HG03575 (cell line): ENCODE data around the gene C13orf42.
"Not testable (repeated sequence)": the region's sequence is repeated elsewhere in the genome, so short reads cannot be mapped to it uniquely, and the experiment has no call there.

ENCODE experiments used
- ATAC-seq: cut with Tn5 transposase; IDR thresholded peaks from one replicate; pipeline ENCODE4 v1.9.1; 2021; ENCODE audit not compliant: unreplicated experiment, insufficient number of reproducible peaks, low FRiP score; ENCODE audit errors: extremely low read depth

C13orf42 gene

GRCh38 chr13:51125495-51126226 is 14.6 kb upstream of the C13orf42 start:
- no peak for ATAC-seq

GRCh38 chr13:51122868-51123566 is 11.9 kb upstream of the C13orf42 start:
- ATAC-seq, result no peak

GRCh38 chr13:51120873-51121272 is 9.8 kb upstream of the C13orf42 start:
- ATAC-seq, result not testable (repeated sequence)

DNA sequence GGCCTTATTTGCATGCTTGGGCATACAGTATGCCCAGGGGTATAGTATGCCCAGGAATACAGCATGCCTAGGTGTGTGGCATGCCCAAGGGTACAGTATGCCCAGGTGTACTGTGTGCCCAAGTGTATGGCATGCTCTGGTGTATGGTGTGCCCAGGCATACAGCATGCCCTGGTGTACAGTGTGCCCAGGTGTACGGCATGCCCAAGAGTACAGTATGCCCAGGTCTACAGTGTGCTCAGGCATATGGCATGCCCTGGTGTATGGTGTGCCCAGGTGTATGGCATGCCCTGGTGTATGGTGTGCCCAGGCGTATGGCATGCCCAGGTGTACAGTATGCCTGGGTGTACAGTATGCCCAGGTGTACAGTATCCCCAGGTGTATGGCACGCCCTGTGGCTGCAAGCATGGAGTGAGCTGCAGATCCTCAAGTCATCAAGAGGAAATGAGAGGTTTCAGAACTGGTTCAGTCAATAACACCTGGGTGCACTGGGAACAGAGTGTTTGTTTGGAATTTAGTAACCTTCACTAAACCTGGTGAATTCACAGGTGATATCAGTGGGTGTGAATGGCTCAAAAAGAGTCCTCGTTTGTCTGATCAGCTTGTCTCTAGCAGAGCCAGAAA is 7.8 kb upstream of the C13orf42 start:
- ATAC-seq, result no peak

GRCh38 chr13:51113969-51114368 is 2.9 kb upstream of the C13orf42 start:
- no peak for ATAC-seq

- no peak for ATAC-seq
Measured at GRCh38 chr13:51113186-51113881, 2.3 kb upstream of the C13orf42 start.

DNA sequence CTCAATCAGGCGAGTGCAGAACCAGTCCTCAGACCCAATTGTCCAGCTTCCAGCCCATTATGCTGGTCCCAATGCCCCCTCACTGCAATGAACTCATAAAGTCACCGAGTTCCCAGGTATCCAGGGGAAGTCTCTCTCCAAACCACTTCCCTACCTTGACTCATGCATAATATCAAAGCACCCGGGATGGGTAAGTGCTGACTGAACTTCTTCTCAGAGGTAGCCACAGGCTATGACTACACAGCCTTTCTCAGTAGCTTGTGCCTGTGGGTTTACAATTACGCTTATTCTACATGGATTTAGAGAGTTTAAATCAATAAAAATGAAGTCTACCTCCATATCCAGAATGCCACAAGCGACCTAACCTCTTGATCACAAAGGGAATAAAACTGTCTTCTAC is 1.7 kb upstream of the C13orf42 start:
- ATAC-seq, result no peak

DNA sequence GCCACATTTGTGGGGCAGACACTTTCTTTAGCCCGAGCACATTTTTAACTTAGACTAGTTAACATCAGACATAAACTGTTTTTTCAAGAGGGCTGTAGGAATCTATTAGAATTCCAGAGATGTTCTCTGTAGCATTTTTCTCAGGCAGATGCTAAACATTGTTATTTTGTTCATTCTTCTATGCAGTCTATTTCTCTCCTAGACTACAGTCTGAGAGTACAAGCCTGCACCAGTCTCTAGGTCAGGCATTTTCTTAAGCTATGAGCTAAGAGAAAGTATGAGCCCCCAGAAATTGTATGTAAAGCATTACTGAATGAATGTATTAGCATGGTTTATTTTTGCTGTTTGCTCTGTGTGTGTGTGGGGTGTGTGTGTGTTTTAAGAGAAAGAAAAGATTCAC is 923 bp upstream of the C13orf42 start:
- no peak for ATAC-seq

GRCh38 chr13:51107996-51108395 is 3.1 kb downstream of the C13orf42 start:
- ATAC-seq, result no peak

DNA sequence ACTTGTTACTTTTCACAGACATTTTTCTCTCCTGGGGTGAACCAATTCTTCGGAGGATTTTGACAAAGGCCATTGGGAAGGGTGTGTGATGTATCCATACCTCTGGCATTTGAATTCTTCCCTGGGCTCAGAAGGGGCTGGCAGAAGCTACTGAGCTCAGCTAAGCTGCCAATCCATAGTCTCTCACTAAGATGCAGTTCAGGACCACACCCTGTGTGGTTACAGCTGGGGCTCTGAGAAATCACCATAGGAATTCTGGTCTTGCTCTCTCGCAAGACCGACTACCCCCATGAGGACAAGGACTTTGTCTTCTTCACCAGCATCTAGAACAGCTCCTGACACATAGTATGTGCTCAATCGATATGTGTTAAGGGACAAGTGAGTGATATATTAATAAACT is 6.0 kb downstream of the C13orf42 start:
- ATAC-seq, result no peak

DNA sequence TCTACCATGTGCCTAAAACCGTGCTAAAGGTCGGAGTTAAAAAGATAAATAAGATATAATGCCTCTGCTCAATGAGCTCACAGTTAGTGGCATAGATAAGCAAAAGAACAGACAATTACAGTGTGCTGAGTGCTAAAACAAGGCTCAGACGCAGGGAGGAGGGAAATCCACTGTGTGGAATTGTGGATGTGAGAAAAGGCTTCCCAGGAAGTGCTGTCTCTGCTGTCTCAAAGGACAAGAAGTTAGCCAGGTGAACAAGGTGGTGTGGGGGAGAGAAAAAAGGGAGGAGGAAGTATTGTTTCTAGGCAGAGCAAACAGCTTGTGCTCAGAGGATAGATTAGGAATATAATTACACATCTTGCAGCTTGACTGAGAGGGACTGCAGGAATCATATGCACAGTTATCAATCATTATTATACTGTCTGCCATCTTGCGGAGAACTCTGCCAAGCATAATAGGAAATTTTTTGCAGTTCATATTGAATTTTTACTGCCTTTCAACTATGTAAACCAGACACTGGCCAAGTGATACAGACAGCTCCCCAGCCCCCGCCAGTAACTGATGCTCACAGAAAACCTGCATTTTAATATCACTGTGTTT is 9.3 kb downstream of the C13orf42 start:
- no peak for ATAC-seq

GRCh38 chr13:51097353-51098043 is 13.6 kb downstream of the C13orf42 start:
- ATAC-seq, result no peak

- ATAC-seq, result no peak
Measured at GRCh38 chr13:51096131-51096530, 14.9 kb downstream of the C13orf42 start.

GRCh38 chr13:51093574-51093973 is 17.5 kb downstream of the C13orf42 start:
- ATAC-seq, result no peak

DNA sequence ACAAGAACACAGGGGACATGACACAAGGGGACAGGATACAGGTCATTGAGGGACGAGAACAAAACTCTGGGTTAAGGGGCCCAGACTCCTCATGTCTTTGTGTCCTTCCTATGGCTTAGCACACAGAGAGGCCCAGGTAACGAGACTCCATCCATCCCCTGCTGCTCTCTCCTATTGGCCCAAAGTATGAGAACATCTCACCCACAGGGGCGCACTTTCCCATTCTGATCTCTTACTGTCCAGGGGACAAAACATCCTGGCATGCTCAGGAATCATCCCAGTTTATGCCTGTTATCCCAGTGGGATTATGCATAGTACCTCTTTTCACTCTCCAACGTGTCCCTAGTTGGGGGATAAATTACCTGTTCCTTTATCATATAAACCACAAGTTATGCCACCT is 19.2 kb downstream of the C13orf42 start:
- ATAC-seq, result no peak

- ATAC-seq, result no peak
Measured at GRCh38 chr13:51083706-51084105, 27.4 kb downstream of the C13orf42 start.

- ATAC-seq, result not testable (repeated sequence)
Measured at GRCh38 chr13:51080478-51081065, 30.5 kb downstream of the C13orf42 start.

DNA sequence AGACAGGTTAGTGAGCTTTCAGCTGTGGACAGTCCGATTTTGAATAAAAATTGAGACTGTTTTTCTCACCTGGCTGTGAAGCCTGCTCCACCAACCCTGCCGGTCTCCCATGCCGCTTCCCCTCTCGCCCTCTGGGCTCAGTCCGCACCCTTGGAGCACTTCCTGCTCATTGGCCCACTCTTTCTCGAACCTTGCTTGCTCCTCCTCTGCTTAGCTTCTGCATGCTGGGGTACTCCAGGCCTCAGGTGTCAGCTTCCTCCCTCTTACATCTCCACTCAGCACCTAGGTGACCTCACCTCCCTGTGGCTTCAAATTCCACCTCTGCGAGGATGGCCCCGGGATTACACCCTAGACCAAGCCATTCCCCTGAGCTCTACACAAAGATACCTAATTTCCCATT is 39.6 kb downstream of the C13orf42 start:
- ATAC-seq, result no peak
